ENCODE measurements around the gene SMOC2.
"Not testable (repeated sequence)": the region's sequence is repeated elsewhere in the genome, so short reads cannot be mapped to it uniquely, and the experiment has no call there.

The SMOC2 gene

DNA sequence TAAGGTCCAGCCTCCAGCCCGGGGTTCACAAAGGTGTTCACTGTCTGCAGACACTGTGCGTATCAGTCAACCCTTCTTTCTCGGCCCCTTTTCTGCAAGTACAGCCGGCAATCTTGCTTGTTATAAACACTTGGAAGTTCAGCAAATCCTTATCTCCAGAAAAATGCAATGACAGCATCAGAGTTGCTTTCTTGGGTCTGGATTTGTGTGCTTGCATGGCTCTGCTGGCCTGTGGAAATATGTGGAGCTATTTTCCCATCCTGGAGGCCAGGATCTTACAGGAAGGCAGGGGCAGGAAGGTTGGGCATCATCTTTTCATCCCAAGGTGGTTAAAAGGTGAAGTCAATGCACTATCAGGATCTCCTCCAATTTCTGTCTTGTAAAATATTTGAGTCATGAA lies 100.3 kb downstream of the SMOC2 start:
- DNase-seq (ENCODE audit: low read depth): no peak

DNA sequence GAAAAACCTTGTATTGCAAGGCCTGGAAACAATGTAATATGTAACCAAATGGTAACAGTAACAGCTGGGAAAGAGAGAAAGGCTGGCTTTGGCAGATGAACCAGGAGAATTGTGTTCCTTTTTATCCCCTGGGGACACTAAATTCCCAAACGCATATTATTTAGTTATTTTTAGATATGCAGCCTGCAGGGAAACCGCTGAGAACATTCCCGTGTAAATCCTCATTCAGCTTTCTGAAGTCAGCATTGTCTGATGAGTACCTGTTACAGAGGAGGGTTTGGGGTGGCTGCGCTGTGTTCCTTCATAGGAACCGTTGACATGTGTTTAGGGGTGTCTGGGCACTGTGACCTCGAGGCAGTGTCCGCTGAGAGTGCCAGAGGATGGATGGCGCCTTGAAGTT lies 101.3 kb downstream of the SMOC2 start:
- no peak for DNase-seq (ENCODE audit: low read depth)

DNA sequence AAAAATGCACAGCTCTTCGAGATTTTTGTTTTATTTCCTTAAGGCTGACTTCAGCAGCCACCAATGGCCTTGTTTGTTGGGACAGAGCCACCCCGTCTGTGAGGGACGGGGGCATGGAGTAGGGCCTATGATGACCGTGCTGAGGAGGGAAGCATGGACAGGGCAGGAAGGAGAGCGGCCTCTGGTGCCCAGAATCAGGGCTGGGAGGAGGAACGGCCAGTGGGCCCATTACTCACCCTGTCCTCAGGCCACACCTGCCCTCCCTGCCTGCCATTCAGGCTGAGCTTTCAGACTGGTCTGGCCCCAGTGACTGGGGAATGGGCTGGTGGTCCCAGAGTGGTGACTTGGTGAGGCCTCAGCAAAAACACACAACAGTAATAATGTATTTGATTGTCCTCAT lies 104.4 kb downstream of the SMOC2 start:
- DNase-seq (ENCODE audit: low read depth): no peak

GRCh38 chr6:168546151-168546550 lies 105.2 kb downstream of the SMOC2 start:
- DNase-seq (ENCODE audit: low read depth): no peak

- no peak for DNase-seq (ENCODE audit: low read depth)
These were observed 105.7 kb downstream of the SMOC2 start for GRCh38 chr6:168546730-168547129.

- DNase-seq (ENCODE audit: low read depth): no peak
These were observed 109.3 kb downstream of the SMOC2 start for GRCh38 chr6:168550326-168550725.

DNA sequence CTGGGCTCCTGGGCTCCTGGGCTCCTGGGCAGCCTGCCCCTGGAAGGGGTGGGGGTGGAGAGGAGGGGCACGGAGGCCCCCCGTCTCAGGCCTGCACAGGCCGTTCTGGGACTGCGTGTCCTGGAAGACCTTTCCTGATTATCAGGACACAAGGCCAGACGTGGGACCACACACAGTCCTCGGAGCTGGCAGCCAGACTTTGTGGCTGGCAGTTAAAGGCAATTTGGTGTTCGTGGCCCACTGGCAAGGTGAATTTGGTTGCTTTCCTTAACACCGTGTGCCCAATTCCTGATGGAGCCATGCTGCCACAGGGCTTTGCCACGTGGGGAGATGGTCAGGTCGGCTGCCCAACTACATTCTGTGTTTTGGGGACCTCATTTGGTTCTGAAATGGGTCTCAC lies 113.5 kb downstream of the SMOC2 start:
- DNase-seq (ENCODE audit: low read depth): no peak

DNA sequence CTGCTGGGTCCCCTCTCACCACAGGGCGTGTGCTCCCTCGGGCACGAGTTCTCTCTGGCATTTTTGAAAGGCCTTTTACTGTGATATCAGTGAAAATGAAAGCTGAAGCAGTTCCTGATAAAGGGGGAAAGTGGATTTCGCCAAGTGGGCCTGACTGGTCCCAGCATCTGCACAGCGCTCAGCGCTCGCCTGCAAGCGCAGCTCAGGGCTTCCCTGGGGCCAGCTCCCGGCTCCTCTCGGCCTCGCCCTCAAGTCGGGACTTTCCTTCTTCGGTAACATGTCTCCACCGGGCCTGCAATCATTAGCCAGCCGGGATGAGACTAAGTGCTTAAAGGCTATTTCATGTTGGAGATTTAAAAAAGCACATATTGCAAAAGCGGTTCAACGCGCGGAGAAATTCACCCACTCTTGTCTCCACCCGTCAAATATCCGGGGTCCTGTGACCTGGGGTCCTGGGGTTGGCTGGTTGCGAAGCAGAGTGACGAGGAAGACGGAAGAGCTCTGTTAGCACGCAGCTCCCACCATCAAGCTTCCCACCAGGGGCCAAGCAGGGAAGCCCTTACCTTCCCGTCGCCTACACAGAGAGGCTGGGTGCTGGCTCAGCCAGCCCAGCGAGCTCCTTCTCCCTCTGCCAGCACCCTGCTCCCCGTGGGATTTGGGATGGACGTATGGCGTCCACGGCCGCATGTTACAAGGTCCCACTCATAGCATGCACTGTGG lies 114.1 kb downstream of the SMOC2 start:
- no peak for DNase-seq (ENCODE audit: low read depth)

DNA sequence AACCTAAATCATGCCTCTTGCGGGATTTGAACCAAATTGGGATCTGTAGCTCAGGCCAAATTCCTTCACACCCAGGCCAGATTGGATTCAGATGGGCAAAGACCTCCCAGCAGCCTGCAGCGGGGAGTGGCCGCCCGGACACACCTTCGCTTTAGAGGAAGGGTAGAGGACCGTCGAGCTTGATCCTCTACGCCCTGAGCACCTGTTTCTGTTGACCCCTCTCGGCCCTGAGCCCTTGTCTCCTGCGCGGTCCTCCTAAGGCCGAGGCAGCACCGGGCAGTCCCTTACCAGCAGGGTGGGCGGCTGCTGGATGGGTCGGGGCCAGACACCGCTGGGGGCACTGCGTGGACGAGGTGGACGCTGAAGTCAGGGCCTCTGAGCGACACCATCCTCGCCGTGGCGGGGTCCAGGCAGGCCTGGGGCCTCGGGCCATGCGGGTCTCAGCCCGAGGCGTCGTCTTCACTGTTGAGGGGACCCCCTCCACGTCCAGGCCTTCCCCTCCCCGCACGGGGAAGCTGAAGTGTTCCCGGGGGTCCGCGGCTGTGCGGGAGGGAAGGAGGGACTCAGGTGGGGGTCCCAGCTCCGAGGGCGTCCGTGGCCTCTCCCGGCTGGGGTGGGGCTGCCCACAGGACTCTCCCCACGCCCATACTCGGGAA lies 114.8 kb downstream of the SMOC2 start:
- no peak for DNase-seq (ENCODE audit: low read depth)

DNA sequence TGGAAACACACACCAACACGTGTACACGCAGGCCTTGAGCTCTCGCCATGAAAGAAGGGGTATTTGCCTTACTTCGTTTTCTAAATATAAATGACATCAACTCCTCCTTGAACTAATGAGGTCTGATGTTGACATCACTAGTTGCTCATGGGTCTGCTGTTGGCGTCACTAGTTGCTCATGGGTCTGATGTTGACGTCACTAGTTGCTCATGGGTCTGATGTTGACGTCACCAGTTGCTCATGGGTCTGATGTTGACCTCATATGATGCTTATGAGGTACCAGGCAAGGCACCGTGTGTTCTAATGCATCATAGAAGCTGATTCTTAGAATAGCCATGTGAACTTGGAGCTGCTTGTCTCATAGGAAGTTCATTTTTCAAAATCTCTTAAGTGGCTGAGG lies 116.5 kb downstream of the SMOC2 start:
- no peak for DNase-seq (ENCODE audit: low read depth)

GRCh38 chr6:168558686-168559085 lies 117.7 kb downstream of the SMOC2 start:
- DNase-seq (ENCODE audit: low read depth): no peak

- no peak for DNase-seq (ENCODE audit: low read depth)
These were observed 118.7 kb downstream of the SMOC2 start for GRCh38 chr6:168559574-168560098.

- DNase-seq (ENCODE audit: low read depth): no peak
These were observed 119.1 kb downstream of the SMOC2 start for GRCh38 chr6:168560126-168560525.

- DNase-seq (ENCODE audit: low read depth): no peak
These were observed 121.7 kb downstream of the SMOC2 start for GRCh38 chr6:168562576-168563151.

DNA sequence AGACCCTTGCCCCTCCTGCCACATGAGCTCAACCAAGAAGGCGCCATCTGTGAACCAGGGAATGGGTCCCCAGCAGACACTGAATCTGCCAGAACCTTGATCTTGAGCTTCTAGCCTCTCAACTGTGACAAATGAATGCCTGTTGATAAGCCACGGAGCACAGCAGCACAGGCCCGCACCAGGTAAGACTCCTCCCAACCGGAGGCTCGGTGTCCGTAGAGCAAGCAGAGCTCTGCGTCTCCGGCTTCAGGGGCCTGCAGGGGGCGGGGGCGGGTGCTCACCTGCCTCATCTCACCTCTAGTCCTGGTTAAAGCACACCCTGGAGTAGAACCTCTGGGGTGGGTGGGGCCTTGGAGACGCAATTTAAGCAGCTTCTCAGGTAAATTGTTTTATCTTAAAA lies 122.7 kb downstream of the SMOC2 start:
- no peak for DNase-seq (ENCODE audit: low read depth)

DNA sequence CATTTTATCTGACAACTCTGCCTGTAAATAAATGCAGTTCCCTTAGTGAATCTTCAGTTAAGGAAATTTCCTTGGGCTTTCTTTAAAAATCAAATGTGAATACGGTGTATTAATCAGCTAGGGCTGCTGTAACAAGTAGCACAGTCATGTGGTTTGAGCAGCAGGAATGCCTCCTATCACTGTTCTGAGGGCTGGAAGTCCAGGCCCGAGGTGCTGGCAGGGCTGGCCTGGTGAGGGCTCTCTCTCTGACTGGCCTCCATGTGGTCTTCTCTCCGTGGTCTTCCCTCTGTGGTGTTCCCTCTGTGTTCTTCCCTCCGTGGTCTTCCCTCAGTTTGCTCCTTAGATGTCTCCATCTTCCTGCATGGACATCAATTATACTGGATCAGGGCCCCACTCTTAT lies 124.1 kb downstream of the SMOC2 start:
- no peak for DNase-seq (ENCODE audit: low read depth)

GRCh38 chr6:168570211-168570610 lies 129.2 kb downstream of the SMOC2 start:
- no peak for DNase-seq (ENCODE audit: low read depth)

DNA sequence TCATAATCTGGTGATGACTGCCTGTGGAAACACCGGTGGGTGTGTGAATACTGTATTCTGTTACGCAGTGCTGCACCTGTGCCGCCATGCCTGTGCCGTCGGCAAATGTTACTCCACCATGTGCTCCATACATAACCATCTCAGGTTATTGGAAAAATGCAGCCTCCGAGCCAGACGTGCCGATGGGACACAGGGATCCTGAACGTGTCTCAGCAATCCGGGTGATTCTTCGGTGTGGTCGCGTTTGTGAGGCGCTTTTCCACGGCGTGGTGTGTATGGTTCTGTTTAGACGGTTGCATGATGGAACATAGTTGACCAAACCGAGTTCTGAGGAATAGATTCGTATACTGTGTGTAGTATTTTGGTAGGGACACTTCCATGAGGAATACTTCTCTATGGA lies 130.3 kb downstream of the SMOC2 start:
- no peak for DNase-seq (ENCODE audit: low read depth)

GRCh38 chr6:168573276-168573835 lies 132.4 kb downstream of the SMOC2 start:
- not testable (repeated sequence) for DNase-seq (ENCODE audit: low read depth)

DNA sequence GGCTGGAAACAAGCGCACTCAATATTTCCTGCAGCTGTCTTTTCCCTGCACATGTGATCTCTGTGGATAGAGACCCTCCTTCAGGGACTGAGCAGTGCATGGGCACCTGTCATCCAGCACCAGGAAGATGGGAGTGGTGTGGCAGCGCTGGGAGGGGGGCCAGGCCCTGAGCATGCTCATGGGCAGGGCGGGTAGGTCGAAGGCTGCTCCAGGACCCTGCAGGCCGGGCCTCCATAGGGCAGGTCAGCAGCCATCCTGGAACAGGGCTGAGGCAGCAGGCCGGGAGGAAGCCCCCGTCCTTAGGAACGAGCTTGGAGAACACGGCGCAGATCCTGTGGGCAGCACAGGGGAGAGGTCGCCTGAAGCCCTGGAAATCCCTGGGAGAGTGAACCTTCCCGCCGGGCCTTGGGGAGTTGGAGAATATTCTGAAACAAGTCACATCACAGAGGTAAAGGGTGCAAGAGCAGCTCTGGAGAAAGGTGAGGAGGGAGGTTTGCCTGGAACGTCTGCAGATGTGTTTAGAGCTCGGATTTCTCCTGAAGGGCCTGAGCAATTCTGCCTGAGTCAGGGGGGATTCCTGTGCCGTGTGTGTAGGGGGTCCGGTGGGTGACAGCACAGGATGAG lies 133.2 kb downstream of the SMOC2 start:
- DNase-seq (ENCODE audit: low read depth): no peak

DNA sequence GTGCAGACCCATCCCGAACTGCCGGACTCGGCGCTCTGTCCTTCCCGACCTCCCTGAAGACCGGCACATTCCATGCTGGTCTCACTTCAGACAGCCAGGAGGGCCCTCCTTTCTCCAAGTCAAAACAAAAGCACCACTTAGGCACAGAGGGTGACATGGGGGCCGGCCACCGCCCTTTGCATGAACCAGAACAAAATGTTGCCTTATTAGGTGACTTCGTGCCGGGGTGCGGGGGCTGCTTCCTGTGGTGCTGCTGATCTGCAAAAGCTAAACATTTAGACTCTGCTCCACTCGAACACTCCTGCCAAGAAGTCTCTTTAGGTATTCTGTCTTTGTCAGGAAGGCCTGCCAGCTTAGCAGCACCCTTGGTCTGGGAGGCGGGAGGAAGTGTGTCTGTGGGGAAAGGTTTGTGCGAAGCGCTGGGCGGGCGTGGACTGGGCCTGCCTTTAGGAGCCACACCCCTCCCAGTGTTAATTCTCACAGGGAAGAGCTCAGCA lies 133.8 kb downstream of the SMOC2 start:
- no peak for DNase-seq (ENCODE audit: low read depth)

DNA sequence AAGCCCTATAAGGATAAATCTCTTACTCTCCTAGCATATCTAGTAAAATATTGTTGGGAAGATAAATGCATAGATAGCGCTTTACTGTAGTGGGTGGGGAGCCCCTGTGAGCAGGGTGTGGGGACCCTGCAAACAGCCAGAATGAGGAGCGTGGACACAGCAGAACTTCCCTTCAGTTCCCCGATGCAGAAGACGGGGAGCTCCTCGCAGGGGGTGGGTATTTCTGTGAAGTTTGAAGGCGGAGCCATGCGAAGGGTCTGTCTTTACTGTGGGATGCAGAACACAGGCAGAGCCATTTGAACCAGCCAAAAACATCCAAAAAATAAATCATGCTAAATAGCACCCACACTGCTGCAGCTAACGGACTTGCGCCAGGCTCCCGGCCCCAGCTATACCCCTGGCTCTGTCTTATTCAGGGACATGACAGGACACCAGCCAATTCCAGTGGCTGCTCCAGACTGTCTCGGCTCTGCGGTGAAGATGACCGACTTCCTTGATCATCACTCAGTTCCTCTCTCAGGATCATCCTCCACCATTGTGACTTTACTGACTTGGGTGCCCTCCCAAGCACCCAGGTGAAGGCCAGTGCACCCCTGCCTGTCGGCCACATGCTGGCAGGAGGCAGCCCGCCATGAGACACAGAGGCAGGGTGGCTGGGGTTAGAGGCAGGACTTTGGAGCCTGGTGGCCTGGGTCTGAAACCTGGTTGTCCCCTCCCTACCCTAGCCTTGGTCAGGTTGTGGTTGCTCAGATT lies 134.5 kb downstream of the SMOC2 start:
- no peak for DNase-seq (ENCODE audit: low read depth)
